GM19193 (cell line): ENCODE measurements around the gene SPATA19.

ENCODE experiments used
- POLR2A ChIP-seq: IDR thresholded peaks from 4 replicates; pipeline ENCODE4 v1.6.1; 2011; ENCODE audit not compliant: insufficient read depth, insufficient read length; ENCODE audit errors: extremely low read depth

SPATA19 gene

DNA sequence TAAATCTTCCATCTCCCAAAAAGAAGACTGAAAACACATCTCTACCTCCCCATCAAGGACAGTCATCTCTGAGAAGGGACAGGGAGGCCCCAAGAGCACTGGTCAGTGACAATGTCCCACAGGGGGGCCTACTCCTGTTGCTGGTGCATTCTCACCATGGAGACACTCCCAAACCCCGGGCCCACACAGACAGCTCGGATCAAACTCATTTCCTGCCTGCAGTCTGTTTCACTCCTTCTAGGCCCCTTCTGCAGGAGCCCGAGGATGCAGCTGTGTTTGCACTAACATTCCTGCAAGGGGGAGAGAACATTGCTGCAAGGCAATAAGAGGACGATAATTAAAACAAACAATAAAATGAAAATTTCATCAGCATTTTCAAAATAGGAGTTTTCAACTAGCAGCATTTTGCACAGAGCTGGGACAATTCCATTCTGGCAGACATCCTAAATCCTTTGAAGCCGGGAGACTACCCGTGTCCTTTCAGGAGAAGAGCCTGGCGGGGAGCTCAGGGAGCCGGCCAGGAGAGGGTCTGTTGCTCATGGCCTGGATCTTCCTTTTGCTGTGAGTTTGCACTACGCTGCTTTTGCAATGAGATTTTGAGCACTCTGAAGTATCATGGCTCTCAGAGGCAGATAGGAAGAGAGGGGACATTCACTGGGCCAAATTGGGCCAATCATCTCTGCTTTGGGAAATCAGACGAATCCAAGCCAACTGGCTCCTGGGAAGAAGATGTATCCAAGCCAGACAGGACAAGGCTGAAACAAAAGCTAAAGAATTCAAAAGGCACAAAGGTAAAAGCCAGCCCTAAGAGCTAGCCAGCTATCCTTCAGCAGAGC, 33.2 kb downstream of the SPATA19 start:
- TF ChIP-seq POLR2A, result no peak

DNA sequence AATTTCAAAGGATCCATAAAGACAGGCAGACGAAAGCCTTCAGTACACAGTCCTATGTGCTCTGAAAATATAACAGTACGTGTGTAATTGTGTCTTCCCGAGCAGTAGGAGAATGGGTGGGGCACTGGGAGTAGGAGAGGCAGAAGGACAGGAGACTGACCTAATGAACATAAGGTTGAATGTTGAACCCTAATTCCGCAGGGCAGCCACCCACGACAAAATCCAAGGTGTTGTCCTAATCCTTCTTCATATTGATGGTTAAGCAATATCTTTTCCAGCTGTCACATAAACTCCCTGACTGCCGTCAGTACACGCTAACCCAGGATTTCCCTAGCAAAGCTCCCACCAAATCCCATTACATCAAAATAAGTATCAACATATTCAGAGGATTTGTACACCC, 34.5 kb downstream of the SPATA19 start:
- no peak for TF ChIP-seq POLR2A

DNA sequence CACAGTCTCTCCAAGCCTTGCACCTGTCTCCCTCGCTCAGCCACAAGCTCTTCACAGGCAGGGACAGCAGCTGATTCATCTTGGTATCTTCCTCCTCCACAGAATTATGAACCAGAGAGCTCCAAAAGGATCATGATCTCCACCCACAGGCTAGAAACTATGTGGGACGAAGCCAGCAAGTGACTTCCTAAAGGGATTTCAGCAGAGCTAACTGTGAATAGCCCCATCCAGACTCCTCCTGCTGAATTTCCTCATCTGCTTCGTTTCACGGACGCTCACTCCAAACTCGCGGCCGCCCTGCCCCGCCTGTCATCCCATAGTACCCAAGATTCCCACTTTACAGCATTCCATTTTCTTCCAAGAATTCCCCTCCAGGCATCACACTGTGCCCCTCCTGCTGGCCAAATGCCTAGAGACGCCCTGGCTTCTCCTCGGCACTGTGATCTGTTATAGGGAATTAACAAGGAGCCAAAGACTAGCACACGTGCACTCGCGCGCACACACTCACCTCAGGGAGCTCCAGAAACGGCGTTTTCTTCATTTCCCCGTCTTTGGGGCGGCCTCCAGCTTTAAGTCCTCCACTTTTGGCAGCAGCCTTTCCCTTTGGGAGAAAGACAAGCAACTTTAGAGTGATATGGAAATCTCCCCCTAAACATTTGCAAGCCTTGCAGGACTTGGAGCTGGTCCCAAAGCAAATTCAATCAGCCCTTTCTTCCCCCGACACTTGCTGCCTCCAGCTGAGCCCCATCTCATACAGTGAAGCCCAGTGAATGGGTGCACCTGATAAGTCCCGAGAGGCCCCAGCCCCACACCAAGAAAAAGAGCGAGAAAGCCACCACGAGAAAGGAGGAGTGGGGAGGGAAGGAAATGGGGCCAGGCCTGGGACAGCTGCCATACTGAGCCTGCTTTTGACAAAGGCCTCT, 35.5 kb downstream of the SPATA19 start:
- no peak for TF ChIP-seq POLR2A

DNA sequence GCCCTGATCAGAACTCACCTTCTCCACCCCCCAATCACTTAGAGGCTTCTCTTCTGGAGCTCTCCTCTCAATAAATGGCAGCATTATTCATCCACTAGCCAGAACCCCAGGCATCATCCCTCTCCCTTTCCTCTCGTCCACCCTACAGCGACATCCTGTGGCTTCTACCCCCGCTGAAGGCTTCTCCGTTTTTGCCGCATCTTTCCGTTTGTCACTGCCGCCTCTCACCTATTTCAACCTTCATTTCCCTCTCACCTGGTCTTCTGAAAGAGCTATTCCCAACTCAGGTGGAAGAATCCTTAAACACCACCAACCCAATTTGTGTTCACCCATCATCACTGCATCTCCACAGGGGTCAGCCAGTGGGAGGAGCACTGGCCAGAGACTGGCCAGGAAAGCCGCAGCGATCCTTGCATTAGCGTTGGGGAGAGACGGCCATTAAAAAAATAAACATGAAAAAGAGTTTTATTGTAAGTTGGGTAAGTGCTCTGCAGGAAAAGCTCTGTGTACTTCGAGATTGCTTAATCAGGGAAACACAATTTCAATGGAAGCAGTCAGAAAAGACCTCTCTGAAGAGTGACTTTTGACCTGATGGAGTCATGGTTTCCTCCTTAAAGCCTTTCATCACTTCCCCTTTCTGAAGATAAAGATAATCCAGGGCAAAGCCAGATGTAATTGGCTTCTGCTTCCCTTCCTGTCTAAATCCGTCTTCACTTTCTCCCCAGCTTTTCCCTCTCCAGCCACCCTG, 36.7 kb downstream of the SPATA19 start:
- TF ChIP-seq POLR2A, result no peak

DNA sequence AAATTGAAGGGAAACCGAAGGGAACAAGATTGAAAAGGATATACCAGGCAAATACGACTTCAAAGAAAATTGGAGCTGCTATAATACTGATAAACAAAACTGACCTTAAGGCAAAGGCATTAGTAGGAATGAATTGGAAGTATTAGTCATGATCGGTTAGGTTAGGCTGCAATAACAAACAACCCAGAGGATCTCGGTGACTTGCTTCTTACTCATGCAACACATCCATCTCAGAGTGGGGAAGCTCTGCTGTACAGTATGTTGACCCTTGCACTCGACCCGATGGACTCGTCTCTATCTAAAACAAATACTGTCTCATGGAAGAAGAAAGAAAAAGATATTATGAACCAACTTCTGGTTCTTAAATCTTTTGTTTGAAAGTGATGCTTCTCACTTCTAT, 42.3 kb downstream of the SPATA19 start:
- TF ChIP-seq POLR2A, result no peak

DNA sequence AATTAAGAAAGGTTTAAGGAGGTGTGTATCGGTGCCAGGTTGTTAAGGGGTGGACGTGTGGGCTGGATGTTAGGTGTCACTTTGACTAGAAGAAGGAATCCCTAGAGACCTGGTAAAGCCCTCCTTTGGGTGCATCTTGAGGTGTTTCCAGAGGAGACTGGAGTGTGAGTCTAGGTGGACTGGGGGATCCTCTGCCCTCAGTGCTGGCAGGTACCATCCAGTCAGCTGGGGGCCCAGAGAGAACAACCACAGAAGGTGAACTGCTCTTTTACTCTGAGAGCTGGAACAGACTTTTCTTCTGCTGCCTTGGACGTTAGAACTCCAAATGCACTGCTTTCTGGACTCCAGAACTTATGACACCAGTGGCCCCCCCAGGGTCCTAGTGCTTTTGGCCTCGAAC, 44.0 kb downstream of the SPATA19 start:
- TF ChIP-seq POLR2A, result no peak

DNA sequence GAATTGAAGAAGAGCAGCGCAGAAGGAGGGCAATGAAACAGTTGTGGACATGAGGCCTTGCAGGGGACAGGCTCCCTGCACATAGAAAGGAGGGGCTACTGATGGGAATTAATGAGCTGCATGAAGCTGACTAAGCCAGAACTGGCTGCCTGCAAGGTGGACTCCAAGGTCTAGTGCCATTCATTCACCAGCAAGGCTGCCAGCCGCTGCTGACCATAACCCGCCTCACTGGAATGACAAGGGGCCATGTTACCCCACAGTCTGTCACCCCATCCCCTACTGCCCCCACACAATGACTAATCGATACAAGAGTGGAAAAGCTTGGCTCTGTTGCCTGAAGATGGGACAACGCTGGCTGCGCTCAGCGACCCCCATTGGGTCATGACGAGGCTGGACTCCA, 44.6 kb downstream of the SPATA19 start:
- no peak for TF ChIP-seq POLR2A

DNA sequence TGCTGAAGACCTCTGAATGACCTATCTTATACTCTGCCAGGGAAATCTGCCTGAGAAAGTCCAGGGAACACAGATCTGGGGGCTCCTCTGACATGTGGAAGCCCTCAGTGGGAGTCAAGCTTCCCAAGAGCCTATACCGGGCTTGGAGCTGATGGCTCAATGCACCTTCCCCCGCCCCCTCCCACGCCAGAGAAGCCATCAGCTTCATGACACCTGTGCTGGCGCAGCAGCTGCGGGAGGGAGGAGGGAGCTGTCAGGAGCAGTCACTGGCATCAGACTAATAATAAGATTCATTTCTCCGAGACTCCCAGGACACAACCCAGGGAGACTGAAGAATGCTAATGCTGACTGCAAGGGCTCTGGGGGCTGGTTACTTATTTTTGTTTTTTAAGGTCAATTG, 47.8 kb downstream of the SPATA19 start:
- TF ChIP-seq POLR2A, result no peak

DNA sequence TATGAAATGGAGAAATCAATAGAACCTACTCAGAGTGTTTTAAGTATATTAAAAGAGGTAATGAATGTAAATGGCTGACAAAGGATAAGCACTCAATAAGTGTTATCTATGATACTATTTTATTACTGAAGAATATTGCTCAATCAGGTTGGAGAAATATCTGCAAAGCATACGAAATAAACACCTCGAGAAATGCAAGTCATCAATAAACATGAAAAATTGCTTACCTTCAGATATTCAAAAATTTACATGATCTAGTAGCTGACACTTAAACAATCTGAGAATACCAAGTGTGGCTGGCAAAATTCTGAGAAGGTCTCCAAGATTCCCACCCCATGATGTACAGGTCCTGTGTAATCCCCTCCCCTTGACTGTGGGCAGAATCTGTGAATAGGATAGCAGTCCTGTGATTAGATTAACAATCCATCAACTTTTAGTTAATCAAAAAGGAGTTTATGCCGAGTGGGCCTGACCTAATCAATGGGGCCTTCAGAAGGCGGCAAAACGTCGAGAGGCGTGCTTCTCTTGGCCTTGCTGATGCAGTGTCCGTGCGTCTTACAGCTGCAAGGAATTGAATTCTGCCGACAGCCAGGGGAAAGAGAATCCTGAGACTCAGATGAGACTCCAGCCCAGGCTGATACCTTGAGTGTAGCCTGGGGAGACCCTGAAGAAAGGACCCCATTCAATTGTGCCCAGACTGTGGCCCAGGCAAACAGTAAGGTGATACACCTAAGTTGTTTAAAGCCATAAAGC, 49.1 kb downstream of the SPATA19 start:
- TF ChIP-seq POLR2A, result no peak

DNA sequence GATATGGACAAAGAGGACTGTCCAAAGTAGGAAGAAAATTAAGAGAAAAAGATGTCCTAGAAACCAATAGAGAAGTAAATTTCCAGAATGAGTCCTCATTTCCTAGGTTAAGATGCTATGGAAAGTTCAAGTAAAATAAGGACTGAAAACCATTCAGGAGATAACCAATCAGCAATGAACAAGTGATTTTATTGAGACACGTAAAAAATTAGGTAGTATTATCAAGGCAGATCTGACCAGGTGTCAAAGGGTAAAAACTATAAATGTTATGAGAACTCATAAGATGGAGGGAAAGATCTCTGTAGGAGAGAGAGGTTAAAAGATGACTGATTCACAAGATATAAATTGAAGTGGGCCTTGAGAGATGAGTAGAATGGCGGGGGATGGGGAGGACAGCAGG, 50.2 kb downstream of the SPATA19 start:
- no peak for TF ChIP-seq POLR2A

DNA sequence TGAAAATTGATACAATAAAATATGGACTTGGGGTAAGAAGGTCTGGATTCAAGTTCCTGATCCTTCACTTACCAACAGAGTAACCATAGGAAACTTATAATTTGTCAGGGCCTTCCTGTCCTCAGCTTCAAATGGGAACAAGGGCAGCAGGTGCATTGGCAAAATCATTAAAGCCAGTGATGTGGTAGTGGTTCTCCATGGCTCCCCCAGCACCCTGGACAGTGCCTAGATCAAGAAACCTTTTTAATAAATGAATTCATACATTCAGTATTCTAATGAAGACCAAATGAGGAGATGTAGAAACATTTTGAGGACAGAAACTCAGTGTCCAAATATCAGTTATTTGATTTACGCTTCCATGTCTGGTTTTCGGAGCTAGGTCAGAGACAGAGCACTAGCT, 51.1 kb downstream of the SPATA19 start:
- no peak for TF ChIP-seq POLR2A

DNA sequence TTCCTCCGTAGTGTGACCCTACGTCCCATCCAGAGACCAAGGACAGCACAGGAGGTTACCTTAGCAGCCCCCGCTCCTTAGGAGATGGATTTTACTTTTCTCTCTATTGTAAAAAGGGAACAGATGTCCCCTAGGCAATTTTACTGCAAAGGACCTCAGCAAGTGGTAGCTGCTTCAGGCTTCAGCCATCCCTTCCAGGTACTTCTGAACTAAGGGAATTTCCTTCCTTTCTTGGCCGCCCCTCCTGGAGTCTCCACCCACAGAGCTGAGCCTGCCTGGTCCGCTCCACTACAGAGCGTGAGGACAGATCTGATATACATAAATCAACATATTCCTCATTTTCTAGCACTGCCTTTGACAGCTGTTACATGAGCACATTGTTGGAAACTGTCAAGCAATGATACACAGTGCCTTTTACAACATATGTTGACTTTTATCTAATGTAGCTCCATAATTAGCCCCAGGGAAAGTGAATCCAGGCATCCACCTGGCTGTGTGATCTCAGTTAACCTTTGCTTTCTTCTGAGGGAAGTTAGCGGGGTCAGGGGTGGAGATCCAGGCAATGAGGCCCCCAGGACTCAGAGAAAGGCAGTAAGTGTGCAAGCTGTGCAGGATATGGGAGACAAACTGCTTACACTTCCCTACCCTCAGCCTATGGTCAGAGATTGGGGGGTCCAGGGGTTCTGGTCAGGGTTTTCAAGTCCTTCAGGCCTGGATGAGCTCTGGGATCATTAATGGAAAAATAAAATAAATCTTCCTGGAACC, 51.9 kb downstream of the SPATA19 start:
- no peak for TF ChIP-seq POLR2A

DNA sequence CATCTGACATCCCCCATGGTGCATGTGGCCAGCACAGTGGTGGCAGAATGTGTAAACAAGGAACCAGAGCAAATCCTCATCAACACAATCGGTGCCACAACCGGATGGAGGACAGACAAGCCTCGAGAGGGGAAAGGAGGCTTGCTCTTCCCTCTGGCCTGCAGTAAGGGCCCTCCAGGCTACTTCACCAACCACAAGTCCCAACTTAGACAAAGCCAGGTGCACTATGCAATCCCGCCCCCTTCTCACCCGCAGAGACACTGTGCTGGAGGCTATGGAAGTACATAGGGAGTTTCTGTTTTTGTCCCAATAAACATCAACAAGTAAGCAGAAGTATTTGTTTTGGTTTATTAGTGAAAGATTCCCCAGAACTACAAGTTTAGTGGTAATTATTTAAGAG, 54.3 kb downstream of the SPATA19 start:
- TF ChIP-seq POLR2A, result no peak
